Left renal cortex interstitium (tissue), 4 donors: Measurements from ENCODE around the gene CERCAM. TPM values are rescaled to one million over a fixed set of nuclear protein-coding genes. Genes with fewer than 3 reads are reported as not detected.
A peak's percentile ranks its signal among the peaks of the same experiment; 100 is the strongest.
"Not testable (repeated sequence)": the region's sequence is repeated elsewhere in the genome, so short reads cannot be mapped to it uniquely, and the experiment has no call there.

Source experiments
- DNase-seq, 4 donors: peaks; one replicate each; pipeline ENCODE4 v3.0.0-alpha.2; 2013; ENCODE audit warnings: low read depth in 4 of 4, low spot score in 2 of 4, missing footprints in 1 of 4
- polyA plus RNA-seq, 4 donors: library from polyadenylated mRNA; unstranded; fragments of 120-200 nt; gene quantifications; one replicate each; pipeline ENCODE4 v1.2.1, GENCODE V29; 2013; ENCODE audit not compliant: insufficient read length in 4 of 4

Gene CERCAM
- polyA plus RNA-seq, 4 donors = 35.4 to 55.8 (median 47.5) TPM

DNA sequence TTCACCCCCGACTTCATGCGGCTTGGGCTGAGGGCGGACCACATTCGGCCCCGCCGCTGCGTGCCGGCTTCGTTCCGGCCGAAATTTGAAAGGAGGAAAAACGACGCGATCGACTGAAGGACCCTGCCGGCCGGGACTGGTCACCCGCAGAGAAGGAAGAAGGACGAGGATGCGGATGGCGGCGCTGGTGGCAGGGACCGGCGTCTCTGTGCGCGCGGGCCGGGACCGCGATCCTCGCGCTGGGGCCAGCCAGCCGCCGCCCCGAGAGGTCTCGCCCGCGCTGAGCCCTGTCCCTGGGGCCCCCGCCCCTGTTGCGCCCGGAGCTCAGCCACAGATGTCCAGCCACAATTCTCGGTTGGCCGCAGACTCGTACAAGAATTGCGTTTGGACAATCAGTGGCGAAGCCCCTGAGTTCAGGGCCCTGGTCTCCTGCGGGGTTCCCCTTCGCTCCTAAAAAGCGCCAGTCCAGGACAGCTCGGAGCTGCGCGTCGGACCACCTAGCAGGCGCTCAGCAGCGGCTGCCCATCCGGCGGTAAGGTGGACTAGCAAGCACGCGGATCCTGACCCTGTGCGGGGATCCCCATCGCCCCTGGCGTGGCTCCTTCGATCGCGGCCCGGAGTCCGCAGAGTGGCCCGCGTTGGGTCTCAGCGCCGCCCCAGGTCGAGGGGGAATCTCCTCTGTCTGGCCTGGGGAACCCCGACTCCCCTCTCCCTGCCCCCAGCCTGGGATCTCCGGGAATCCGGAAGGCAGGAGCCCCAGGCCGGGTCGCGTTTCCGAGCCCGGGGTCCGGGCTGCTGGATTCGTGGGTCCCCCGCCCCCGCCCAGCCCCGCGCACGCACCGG lies 28.1 kb upstream of the CERCAM start:
- no peak for DNase-seq

GRCh38 chr9:128393145-128393775 lies 27.4 kb upstream of the CERCAM start:
- no peak for DNase-seq

DNA sequence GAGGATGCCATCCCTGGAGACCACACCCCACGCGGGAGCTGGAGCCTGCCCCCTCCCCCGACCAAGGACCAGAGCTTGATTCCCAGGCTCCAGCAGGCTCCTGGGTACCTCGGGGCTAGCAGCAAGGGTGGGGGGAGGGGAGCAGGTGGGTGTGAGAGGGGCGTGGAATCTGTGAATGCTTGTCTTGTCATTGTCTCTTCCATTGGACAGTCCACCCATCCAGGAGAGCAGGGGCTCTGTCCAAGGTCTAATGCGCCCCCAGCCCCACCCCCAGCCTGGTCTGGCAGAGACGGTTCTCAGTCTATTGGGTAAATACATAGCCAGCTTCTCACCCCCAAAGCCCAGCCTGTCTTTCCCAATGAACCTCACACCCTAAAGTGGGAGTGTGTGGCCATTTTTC lies 26.7 kb upstream of the CERCAM start:
- DNase-seq = no peak

DNA sequence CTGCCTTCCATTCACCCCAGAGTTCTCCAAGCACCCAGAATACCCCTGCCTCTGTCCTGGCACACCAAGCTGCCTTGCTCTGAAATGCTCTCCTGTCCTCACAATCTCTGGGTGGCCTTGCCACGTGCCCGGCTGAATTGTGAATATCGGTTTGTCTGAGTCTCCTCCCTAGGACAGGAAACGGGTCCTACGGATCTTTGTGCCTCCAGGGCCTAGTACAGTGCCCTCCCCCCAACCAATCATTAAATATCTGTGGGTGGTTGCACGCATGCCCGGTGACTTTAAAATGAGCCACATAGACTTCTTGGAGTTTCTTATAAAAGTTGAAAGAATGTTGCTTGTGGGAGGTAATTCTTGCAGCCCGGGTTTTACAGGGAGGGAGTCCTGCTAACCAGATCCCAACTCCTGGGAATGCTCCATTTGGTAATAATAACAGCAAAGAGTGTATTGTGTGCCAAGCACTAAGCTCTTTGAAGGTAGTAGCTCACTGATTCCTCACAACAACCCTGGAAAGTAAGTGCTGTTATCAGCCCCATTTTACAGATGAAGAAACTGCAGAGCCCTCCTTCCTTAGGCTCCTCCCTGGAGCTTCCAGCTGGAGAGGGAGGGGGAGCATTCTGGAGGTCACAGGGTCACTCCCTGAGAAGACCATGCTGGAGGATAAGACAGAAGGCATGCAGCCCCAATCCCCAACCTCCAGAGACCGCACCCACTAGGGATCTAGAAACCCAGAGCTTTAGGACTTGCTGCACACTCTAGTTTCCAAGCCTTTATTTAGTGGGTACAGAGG lies 26.1 kb upstream of the CERCAM start:
- DNase-seq = no peak

- no peak for DNase-seq
These were observed 23.6 kb upstream of the CERCAM start for GRCh38 chr9:128396970-128397613.

GRCh38 chr9:128397831-128398230 lies 22.8 kb upstream of the CERCAM start:
- DNase-seq = no peak

GRCh38 chr9:128399861-128400260 lies 20.8 kb upstream of the CERCAM start:
- no peak for DNase-seq

GRCh38 chr9:128404560-128404959 lies 16.1 kb upstream of the CERCAM start:
- no peak for DNase-seq

- DNase-seq = no peak
These were observed 15.4 kb upstream of the CERCAM start for GRCh38 chr9:128405077-128405779.

- no peak for DNase-seq
These were observed 14.9 kb upstream of the CERCAM start for GRCh38 chr9:128405780-128406171.

- no peak for DNase-seq
These were observed 13.7 kb upstream of the CERCAM start for GRCh38 chr9:128406848-128407391.

GRCh38 chr9:128408963-128409431 lies 11.7 kb upstream of the CERCAM start:
- no peak for DNase-seq

- DNase-seq = no peak
These were observed 11.2 kb upstream of the CERCAM start for GRCh38 chr9:128409450-128409849.

- DNase-seq = no peak
These were observed 10.7 kb upstream of the CERCAM start for GRCh38 chr9:128409978-128410377.

- DNase-seq = no peak
These were observed 9.1 kb upstream of the CERCAM start for GRCh38 chr9:128411364-128412119.

GRCh38 chr9:128412120-128412790 lies 8.4 kb upstream of the CERCAM start:
- DNase-seq = peak in 1 of 4 donors; percentile 58

DNA sequence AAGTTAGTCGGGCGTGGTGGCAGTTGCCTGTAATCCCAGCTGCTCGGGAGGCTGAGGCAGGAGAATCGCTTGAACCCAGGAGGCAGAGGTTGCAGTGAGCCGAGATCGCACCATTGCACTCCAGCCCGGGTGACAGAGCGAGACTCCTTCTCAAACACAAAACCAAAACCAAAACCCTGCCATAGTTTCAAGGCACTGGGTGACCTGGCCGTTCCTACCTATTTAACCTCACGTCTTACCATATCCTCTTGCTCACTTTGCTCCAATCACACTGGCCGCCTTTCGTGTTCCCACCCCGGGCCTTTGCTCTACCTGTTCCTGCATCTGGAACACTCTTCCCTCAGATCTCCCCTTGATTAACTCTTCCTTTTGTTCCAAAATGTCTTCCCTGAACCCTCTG lies 6.9 kb upstream of the CERCAM start:
- not testable (repeated sequence) for DNase-seq

- DNase-seq = no peak
These were observed 6.2 kb upstream of the CERCAM start for GRCh38 chr9:128414461-128414860.

GRCh38 chr9:128415281-128415680 lies 5.4 kb upstream of the CERCAM start:
- DNase-seq = no peak
